ENCODE data around the gene CST11. TPM values are rescaled to one million over a fixed set of nuclear protein-coding genes. Genes with fewer than 3 reads are reported as not detected.

The CST11 gene
- polyA plus RNA-seq, 1 donor (not counting 4 experiments of a cell fraction or from before 2014, with no cell fraction given) = not detected

GRCh38 chr20:23450877-23451276 is 1.8 kb downstream of the CST11 start:
- dilution Hi-C loops (cut with MboI; ENCODE audit: extremely low pct_ligation_motif_present, low sequenced_read_pairs) = no loop called here

GRCh38 chr20:23449421-23449820 is 3.3 kb downstream of the CST11 start:
- Histone ChIP-seq H4K20me1 (ENCODE audit: control insufficient read depth, extremely low read depth, insufficient read depth, low read length) (no peaks in the 10 kb centered on the region), H3K27me3 (ENCODE audit: control insufficient read depth, extremely low read depth, insufficient read depth, low read length) (no peaks in the 10 kb centered on the region), H3K4me1 (ENCODE audit: control insufficient read depth, extremely low read depth, insufficient read depth, low read length) (peaks cover 10% of the 10 kb centered on the region), H3K79me2 (ENCODE audit: control insufficient read depth, insufficient read depth, low read length) (no peaks in the 10 kb centered on the region), H3K4me2 (ENCODE audit: control insufficient read depth, extremely low read depth, insufficient read depth, low read depth, low read length) (no peak overlapping the region), H3K9me3 (ENCODE audit: control insufficient read depth, low read depth, low read length) (no peaks in the 10 kb centered on the region), H3K4me3 (ENCODE audit: control insufficient read depth in 2 of 3, extremely low read depth in 1 of 3, insufficient read depth in 2 of 3, low read depth in 1 of 3, low read length in 3 of 3) (no peak overlapping the region), H2AFZ (ENCODE audit: control insufficient read depth, low read length) (no peak overlapping the region), H3K27ac (ENCODE audit: control insufficient read depth, insufficient read depth, low read length) (no peak overlapping the region), H3K9ac (ENCODE audit: control insufficient read depth, extremely low read depth, insufficient read depth, low read length) (no peak overlapping the region), H3K9me1 (ENCODE audit: control insufficient read depth, extremely low read depth, insufficient read depth, low read length) (peaks cover 5% of the 10 kb centered on the region), H3K36me3 (ENCODE audit: control insufficient read depth in 2 of 2, extremely low read depth in 1 of 2, insufficient read depth in 2 of 2, low read length in 2 of 2) (no peaks in the 10 kb centered on the region)
- dilution Hi-C loops (cut with MboI; ENCODE audit: extremely low pct_ligation_motif_present, low sequenced_read_pairs) = no loop called here
- DNase-seq (ENCODE audit: low read depth, low spot score) (no peak), FAIRE-seq (no peak)
- TF ChIP-seq EZH2 (IDR thresholded peaks at IDR 0.05; ENCODE audit: low read length) (no peak), CTCF (optimal IDR thresholded peaks at IDR 0.05 in 1 of 3, IDR thresholded peaks at IDR 0.05 in 1 of 3, conservative IDR thresholded peaks at IDR 0.05 in 1 of 3; ENCODE audit: extremely low read depth in 1 of 3, insufficient read depth in 2 of 3, low read length in 3 of 3) (no peak)

More at GRCh38 chr20:23450877-23451276, 1.8 kb downstream of the CST11 start:
- Histone ChIP-seq H3K27me3 (ENCODE audit: control insufficient read depth, extremely low read depth, insufficient read depth, low read length) (no peaks in the 10 kb centered on the region), H3K9me3 (ENCODE audit: control insufficient read depth, low read depth, low read length) (no peaks in the 10 kb centered on the region), H3K4me3 (ENCODE audit: control insufficient read depth in 2 of 3, extremely low read depth in 1 of 3, insufficient read depth in 2 of 3, low read depth in 1 of 3, low read length in 3 of 3) (no peak overlapping the region), H3K9me1 (ENCODE audit: control insufficient read depth, extremely low read depth, insufficient read depth, low read length) (peaks cover 3% of the 10 kb centered on the region), H2AFZ (ENCODE audit: control insufficient read depth, low read length) (no peak overlapping the region), H3K4me1 (ENCODE audit: control insufficient read depth, extremely low read depth, insufficient read depth, low read length) (peaks cover 3% of the 10 kb centered on the region), H3K27ac (ENCODE audit: control insufficient read depth, insufficient read depth, low read length) (no peak overlapping the region), H4K20me1 (ENCODE audit: control insufficient read depth, extremely low read depth, insufficient read depth, low read length) (no peaks in the 10 kb centered on the region), H3K36me3 (ENCODE audit: control insufficient read depth in 2 of 2, extremely low read depth in 1 of 2, insufficient read depth in 2 of 2, low read length in 2 of 2) (no peaks in the 10 kb centered on the region), H3K4me2 (ENCODE audit: control insufficient read depth, extremely low read depth, insufficient read depth, low read depth, low read length) (no peak overlapping the region), H3K79me2 (ENCODE audit: control insufficient read depth, insufficient read depth, low read length) (no peaks in the 10 kb centered on the region), H3K9ac (ENCODE audit: control insufficient read depth, extremely low read depth, insufficient read depth, low read length) (no peak overlapping the region)
- FAIRE-seq (no peak), DNase-seq (ENCODE audit: low read depth, low spot score) (no peak)
- no peak for TF ChIP-seq EZH2 (IDR thresholded peaks at IDR 0.05; ENCODE audit: low read length)
- no peak for TF ChIP-seq CTCF (optimal IDR thresholded peaks at IDR 0.05 in 1 of 3, IDR thresholded peaks at IDR 0.05 in 1 of 3, conservative IDR thresholded peaks at IDR 0.05 in 1 of 3; ENCODE audit: extremely low read depth in 1 of 3, insufficient read depth in 2 of 3, low read length in 3 of 3)
